ENCODE measurements around the gene POLR3B.

GRCh38 chr12:106425061-106425702 lies 67.6 kb downstream of the POLR3B start:
- TF ChIP-seq HCFC1 (IDR thresholded peaks at IDR 0.05; ENCODE audit: low read length) (no peak), RAD51 (IDR thresholded peaks at IDR 0.05) (no peak), NR2C2 (IDR thresholded peaks at IDR 0.05; ENCODE audit: borderline replicate concordance, control insufficient read depth, insufficient read length, low read depth) (no peak), SIX5 (IDR thresholded peaks at IDR 0.05; ENCODE audit: low read depth, low read length, severe bottlenecking) (no peak), YY1 (IDR thresholded peaks at IDR 0.05; ENCODE audit: low read depth, low read length) (no peak), ZNF24 (IDR thresholded peaks at IDR 0.05) (no peak)
- TF ChIP-seq, protein P1, sequence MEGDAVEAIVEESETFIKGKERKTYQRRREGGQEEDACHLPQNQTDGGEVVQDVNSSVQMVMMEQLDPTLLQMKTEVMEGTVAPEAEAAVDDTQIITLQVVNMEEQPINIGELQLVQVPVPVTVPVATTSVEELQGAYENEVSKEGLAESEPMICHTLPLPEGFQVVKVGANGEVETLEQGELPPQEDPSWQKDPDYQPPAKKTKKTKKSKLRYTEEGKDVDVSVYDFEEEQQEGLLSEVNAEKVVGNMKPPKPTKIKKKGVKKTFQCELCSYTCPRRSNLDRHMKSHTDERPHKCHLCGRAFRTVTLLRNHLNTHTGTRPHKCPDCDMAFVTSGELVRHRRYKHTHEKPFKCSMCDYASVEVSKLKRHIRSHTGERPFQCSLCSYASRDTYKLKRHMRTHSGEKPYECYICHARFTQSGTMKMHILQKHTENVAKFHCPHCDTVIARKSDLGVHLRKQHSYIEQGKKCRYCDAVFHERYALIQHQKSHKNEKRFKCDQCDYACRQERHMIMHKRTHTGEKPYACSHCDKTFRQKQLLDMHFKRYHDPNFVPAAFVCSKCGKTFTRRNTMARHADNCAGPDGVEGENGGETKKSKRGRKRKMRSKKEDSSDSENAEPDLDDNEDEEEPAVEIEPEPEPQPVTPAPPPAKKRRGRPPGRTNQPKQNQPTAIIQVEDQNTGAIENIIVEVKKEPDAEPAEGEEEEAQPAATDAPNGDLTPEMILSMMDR (IDR thresholded peaks at IDR 0.05 in 2 of 3, conservative IDR thresholded peaks at IDR 0.05 in 1 of 3; ENCODE audit: control insufficient read depth in 2 of 3, extremely low read depth in 1 of 3, insufficient read depth in 1 of 3, low read depth in 3 of 3, low read length in 3 of 3), result no peak

Measured in GM12878 (cell line).